Middle frontal gyrus (tissue), 1 donor: ENCODE measurements around the gene SAMD7.

ENCODE experiments used
- DNase-seq: peaks from one replicate; pipeline ENCODE4 v3.0.0-alpha.2; 2015; ENCODE audit warnings: low spot score; ENCODE audit errors: extremely low spot score

The SAMD7 gene

DNA sequence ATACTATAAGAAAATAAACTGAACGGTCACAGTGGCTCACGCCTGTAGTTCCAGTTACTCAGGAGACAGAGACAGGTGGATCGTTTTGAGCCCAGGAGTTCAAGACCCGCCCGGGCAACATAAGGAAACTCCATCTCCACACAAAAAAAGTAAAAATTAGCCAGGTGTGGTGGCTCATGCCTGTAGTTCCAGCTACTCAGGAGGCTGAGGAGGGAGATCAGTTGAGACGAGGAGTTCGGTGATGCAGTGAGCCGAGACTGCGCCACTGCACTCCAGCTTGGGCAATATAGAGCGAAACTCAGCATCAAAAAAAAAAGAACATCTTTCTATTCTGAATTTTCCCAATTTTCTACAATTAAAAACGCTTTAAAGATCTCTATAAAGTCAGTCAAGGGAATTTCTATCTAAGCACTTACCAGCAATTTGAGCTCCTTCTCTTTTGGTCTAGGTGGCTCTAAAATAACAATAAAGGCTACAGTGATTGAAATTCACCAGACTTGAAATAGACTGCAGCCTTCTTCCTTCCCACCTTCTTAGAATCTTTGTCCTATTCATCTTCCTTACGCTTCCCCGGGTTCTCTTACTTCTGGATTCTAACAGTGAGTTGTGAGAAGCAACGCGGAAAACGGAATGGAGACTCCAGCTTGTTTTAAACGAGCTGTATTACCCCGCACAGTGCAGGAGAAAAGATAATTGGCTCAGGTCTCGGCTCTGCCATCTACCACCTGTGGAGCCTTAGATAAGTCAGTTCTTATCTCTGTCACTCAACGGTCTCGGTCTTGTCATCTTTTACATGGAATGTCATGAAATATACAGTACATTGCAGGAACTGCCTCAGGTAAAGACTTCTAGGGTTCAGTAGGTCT lies 54.4 kb downstream of the SAMD7 start:
- no peak for DNase-seq

DNA sequence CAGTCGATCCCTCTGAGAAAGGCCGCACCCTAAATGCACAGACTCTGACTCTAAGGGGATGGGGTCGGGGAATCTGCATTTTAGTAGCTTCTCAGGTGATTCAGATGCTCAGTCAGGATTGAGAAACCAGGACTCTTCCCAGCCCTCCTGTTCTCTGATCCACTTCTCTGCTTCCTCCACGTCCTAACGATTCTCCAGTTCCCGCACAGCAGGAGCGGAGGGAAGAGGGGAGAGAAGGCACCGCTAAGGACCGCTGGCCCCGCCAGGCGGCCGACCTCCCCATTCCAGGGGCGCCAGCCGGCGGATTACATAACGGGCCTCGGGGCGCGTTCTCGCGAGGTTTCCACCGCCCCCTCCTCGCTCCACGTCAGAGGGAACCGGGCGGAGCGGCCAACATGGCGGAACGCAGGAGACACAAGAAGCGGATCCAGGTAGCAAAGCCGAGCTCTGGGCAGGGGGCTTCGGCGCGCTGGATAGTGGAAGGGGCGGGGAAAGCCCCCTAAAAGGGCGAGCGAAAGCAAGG lies 55.1 kb downstream of the SAMD7 start, which contains the start of gene SEC62:
SEC62 (plus strand) TSS at position 380 of the 523 bp plus-strand sequence; CDS start at position 396, 16 bp downstream.
- peak; percentile 94 for DNase-seq

DNA sequence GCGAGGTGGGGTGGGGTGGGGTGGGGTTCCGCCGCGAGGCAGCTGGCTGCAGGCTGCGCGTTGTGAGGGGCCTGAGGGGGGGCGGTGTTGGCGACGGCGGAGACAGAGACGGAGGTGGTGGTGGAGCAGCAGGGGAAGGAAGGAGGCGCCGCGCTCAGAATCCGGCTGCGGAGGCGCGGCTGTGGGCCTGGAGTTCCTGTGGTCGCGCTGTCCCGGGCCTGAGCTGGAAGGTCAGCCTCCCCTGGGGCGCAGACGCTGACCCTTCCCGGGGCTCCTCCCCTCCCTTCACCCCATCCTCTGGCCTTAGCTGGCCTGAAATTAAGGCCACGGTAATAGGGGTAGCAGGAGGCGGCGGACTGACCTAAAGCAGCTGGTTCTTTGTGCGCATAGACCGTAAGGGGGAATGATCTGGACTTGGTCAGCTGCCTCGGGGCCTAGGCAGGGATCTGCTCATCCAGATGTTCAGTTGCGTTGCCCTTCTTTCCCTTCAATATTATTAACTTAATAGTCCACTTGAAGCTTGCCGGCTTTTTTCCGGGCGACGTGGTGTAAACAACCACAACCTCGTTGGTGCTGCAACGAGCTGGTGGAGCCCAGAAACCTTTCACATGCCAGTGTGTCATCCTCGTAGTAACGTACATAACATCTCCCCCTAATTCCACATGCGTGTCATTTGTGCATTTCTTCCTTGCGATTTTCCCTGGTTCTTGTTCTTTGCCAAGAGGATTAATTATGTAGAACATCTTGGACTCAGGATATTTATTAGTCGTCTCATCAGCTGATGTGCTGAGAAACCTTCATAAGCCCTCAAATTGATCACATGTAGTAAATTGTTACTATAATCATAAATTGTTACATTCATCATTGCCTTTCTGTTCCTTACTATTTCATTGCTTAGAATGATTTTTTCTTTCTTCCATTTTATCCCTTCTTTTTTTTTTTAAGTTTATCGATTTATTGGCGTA lies 55.9 kb downstream of the SAMD7 start:
- DNase-seq = no peak

DNA sequence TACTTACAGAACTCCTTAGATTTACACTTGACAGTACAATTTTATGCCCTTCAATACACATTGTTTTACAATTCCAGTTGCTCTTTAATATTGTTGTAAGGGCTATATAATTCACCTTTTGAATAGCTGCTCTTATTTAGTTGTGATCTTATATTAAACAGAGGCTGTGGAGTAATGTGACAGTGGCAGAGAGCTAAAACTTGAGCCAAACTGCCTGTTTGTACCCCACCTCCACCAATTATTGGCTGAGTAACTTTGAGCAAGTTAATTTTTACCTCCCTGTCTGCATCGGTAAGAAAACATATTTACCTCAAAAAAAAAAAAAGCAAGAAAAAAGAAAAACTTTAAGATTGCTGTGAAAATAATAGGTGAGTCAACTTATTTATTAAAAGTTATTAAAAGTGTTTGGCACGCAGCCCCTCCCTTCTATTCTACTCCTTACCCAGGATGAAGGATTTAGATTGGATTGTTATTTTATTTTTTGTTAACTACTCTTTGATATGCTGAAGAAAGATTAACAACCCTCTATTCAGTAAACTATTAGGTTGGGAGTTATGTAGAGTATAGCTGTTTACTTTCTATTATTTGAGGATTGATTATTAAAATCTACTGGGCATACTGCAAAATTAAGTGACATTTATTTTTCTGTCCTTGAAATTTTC lies 57.0 kb downstream of the SAMD7 start:
- no peak for DNase-seq

DNA sequence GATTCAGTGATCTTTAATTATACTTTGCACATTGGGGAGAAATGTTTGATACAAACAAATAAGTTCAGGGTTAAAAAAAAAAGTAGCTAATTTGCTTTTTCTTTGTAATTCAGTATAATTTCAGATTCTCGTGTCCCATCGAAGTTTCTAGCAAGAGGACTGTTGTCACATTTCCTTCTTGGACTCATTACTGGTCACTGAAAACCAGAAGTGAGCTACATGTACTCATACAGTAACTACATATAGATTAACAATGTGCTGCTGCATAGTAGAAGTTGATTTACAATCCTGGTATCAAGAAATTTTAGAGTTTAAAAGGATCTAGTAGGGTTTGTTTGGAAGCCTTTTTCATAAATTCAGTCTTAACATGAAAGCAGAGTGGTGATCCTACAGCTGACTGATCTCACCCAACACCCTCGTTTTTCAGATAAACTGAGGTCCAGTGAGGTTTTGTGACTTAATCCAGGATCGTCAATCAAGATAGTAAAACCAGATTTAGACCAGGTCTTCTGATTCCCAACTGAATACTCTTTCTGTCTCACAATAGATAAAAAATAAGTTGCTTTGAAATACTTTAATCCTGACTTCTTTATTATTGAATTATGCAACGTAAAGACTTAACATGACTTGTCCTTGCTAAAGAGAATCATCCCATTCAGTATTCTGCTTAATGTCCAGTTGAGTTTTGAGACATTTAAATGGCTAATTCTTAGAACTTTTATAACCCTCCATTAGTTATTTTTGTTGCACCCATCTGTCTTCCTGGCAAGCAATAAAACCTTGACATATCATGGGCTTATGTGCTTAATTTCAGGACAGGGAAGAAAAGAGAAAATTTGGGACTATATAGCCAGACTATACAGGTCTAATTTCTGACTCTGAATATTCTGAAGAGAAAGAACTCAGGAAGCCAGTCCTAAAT lies 58.1 kb downstream of the SAMD7 start:
- DNase-seq = no peak

DNA sequence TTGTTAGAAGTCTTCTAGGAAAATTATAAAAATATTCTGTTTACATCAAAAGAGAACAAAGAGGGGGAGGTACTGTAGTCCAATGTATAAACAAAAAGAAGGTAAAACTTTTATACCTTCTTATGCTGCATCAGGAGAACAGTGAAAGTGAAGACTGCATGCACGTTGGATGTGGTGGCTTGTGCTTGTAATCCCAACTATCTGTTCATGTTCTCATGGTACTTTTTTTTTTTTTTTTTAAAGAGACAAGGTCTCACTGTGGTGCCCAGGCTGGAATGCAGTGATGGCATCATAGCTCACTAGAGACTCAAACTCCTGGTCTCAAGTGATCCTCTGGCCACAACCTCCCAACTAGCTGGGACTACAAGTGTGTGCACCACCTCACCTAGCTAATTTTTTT lies 59.5 kb downstream of the SAMD7 start:
- no peak for DNase-seq

DNA sequence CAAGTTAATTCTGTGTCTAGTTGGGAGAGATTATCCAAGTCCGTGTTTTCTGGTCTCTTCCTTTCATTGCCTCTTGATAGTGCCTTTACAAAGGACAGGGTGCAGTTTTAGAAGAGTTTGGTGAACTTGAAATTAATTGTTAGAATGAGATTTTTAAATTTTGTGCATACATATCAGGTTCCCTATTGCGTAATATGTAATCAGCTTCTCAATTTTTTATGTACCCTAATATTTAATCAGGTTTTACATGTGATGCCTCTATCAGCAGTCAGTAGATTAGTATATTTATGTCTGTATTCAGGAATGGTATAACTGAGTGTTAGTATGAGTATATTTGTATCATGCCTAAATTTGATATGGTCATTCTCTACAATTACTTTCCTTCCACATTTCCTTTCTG lies 60.1 kb downstream of the SAMD7 start:
- no peak for DNase-seq

DNA sequence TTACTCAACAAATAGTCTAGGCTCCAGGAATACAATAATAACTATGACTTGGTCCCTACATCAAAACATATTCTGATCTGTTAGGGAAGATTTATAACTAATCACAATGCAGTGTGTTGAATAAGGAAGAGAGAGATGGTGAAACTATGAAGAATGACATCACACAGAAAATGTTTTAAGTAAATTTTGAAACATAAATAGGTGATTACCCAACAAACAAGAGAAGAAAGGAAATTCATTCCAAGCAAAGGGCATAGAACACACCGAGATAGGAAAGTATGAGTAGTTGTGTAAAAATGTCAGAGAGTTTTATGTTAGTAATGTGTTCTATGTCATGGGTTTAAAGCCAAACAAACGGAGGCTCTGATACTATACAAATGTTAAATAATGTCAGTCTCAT lies 68.7 kb downstream of the SAMD7 start:
- no peak for DNase-seq

DNA sequence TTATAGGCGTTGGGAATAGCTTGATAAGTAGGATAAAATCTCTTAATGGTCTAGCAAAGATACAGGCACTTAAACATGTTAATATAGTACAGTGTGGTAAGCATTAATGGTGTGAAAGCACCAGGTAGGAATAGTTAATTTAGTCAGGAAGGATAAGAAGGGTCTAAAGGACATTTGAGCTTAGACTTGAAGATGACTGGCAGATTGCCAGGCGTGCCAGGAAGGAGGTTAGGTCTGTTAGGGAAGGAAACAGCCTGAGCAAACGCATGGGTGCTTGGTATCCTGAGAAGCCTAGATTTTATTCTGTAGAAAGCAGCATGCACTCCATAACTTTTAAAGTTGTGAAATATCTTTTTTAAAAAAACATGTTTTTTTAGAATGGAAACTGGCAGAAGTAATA lies 72.9 kb downstream of the SAMD7 start:
- no peak for DNase-seq
